ENCODE results near the gene AKAP1.

AKAP1 gene

DNA sequence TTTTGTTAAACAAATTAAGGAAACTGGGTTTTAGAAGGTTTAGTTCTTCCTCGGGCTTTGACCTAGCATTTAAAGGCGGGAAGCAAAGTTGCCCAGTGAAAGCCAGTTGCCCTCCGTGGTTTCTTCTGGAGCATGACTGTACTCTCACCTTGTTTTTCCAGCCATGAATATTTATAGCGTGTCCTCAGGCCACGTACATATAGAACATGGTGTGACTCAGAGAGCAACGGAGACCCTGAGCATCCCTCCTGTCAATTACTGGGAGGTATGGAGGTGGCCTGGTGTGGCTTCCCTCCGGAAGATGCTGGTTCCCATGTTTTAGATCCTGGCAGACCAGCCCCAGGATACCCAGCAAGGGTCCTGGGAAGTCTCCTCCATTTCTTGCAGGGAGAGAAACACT, 48.4 kb downstream of the AKAP1 start:
- DNase-seq (ENCODE audit: low read depth), result no peak

DNA sequence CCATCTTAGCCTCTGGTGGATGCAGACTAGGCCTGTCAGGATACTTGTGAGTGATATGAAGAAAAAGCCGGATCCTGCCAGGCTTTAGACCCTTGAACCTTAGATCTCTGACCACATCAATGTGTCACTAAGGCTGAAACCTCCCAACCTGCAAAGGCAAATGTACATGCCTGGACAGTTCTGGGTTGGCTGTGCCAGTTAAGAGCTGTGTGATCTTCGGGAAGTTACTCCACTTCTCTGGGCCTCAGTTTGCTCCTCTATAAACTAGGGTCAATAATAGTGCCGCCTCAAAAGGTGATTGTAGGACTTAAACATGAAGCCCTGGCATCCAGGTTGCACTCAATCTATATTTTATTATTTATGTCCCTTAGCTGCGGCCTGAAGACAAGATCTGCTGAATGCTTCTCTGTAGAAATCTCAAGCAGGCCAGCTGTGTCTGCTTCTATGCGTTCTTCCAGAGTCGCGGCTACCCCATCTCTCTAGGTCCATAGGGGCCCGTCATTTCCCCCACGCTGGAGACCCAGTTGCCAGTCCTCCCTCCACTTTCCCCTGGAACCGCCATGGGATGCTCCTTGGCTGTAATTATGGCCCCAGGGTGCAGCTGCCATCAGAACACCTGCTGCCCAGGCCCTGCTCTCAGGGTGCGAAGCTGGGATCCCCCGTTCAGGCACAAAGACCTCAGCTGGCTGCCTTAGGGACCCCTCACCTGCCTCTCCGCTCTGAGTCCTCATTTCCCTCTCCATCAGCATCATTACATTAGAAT, 50.2 kb downstream of the AKAP1 start:
- no peak for DNase-seq (ENCODE audit: low read depth)

- DNase-seq (ENCODE audit: low read depth), result no peak
Measured at GRCh38 chr17:57135789-57136291, 50.8 kb downstream of the AKAP1 start.

DNA sequence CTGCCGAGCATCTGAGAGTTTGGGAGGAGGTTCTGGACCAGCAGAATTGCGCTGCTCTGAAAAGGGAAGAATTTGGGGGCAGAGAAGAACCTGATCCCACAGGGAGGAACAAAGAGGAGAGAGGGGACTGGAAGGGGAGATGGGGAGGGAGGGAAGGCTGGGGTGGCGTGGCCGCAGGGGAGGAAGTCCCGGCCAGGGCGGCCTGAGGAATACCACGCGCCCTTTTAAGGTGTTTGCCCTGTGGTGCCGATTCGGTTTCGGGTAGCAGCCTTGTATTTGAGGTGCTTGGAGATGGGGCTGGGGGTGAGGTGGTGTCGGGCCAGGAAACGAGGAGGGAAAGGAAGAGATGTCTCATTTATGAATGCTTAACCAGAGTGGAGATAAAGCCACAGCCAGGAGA, 51.3 kb downstream of the AKAP1 start:
- no peak for DNase-seq (ENCODE audit: low read depth)

DNA sequence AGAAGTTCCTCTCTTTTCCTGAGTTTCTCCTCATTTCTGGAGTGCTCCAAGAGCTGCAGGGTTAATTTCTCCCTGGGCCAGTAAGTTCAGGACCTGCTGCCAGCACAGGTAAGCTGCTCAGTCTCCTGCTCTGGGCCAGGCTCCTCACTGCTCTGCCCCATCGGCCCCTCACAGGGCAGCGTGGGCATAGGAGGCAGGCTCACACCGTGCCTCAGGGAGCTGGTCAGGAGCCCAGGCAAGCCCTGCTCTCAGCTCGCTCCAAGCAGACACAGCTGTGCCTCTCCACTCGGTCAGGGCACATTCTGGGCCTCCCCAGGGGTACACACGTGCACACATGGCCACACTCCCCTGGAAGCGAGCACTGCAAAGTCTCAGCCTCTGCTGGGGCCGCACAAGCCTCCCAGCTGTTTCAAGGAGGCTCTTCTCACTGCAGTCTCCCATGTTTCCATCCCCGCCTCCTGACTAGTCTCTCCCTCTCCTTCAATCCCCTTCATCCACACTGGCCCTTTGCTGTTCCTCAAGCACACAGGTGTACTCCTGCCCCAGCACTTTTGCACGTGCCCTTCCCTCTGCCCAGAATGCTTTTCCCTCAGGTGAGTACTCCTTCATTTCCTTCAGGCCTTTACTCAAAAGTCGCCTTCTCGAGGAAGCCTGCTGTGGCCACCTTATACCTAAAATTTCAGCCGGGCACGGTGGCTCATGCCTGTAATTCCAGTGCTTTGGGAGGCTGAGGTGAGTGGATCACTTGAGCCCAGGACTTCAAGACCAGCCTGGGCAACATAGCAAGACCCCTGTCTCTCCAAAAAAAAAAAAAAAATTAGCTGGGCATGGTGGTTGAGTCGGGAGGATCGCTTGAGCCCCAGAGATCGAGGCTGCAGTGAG, 53.2 kb downstream of the AKAP1 start:
- DNase-seq (ENCODE audit: low read depth), result no peak

DNA sequence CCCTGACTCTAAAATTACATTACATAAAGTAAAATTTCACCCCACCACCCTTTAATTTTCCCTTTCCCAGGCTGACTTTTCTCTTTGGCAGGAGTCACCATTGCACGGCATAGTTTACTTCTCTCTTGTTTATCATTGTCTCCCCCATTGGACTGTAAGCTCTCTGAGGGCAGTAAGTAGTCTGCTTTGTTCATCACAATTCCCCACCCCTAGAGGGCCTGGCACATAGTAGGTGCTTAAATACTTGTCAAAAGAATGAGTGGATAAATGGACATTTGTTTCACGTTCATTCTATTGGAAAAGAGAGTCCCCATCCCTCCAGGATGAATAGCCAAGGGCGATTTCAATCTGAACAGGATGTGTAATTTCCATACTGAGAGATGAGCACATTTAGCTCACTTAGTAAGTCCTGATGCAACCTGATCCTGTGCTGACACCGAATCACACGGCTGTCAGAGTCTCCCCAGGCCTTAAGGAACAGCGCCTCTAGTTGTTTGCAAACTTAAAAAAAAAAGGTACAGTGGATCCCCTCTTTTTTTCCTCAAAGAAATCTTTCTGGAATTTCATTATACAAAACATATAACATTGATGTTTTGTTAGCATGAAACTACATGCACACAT, 54.0 kb downstream of the AKAP1 start:
- no peak for DNase-seq (ENCODE audit: low read depth)

GRCh38 chr17:57140316-57140715, 55.3 kb downstream of the AKAP1 start:
- no peak for DNase-seq (ENCODE audit: low read depth)

DNA sequence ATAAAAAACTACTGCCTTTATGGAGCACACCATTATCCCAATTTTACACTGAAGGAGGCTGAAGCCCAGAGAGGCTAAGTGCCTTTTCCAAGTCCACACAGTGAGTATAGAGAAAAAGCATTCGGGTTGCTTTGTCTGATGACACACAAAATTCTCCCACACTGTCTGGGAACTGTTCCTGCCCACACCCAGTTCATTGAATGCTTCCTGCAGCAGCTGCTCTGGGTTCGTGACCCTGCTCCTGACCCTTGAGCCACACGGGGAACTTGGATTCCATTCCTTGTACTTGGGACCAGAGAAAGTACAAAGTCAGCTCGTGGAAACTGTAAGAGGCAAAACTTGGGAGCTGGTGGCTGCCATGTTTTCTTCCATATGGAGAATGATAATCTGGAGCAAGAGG, 57.9 kb downstream of the AKAP1 start:
- DNase-seq (ENCODE audit: low read depth), result no peak

DNA sequence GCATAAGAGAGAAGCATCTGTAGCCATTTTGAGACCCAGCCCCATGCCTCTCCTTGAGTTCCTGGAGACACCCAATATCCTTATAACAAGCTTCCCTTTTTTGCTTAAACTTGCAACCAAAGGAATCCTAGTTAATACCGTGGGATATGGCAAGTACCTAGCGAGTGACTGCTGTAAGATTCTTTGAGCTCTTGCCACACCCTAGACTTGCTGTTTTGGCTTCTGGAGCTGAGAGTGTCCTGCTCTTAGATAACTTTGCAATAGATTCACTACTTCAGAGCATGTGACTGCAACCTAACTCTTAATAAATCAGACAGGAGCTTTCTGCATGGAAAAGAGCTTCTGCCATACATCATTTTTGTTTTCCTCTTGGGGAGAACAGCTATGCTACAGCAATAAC, 58.3 kb downstream of the AKAP1 start:
- DNase-seq (ENCODE audit: low read depth), result no peak

GRCh38 chr17:57143919-57144318, 58.9 kb downstream of the AKAP1 start:
- DNase-seq (ENCODE audit: low read depth), result no peak

DNA sequence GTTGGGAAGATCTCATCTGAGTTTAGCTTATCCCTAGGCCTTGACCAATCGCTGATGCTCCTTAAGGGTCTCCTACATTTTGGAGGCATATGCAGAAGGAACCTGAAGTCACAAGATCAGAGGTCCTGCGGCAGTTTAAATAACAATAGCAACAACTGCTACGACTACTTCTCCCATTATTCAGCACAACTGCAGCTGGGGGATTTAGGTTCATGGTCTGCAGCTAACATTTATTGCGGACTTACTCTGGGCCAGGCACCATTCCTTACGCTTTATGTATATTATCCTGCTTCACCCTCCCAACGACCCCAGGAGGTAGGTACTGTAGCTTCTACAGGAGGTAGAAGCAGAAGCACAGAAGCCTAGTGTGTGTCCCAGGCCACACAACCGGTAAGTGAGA, 59.5 kb downstream of the AKAP1 start:
- DNase-seq (ENCODE audit: low read depth), result no peak

DNA sequence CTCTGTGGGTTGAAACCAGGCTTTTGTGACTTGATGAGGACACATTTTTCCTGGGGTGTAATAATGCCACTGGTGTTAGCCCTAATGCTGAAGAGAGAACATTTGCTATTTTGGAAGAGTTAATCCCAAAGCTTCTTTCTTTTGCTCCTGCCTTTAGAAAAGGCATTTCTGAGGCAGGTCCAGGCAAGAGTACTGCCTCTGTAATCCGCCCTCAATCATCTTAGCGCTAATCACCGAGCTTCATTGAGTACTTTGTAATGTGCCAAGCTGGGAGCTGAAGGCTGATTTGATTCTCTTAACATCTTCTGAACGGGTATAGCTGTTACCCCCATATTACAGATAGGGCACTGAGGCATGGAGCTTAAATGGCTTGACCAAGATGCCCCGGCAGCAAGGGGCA, 60.3 kb downstream of the AKAP1 start:
- no peak for DNase-seq (ENCODE audit: low read depth)

DNA sequence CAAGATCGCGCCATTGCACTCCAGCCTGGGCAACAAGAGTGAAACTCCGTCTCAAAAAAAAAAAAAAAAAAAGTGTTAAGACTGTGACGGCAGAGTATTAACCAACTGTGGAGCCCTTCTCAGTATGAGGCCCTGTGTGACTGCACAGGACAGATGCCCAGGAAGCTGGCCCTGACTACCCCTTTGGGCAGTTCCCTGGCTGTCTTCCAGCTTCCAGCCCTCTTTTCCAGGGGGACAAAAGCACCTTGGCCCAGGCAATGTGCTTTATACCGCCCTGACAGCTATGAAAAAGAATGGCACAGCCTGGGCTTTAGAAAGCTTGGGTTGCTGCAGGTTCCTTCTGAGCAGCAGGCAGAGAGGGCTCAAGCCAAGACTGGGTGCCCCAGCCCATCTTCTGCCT, 61.2 kb downstream of the AKAP1 start:
- DNase-seq (ENCODE audit: low read depth), result no peak

GRCh38 chr17:57151798-57152197, 66.8 kb downstream of the AKAP1 start:
- DNase-seq (ENCODE audit: low read depth), result no peak

- DNase-seq (ENCODE audit: low read depth), result no peak
Measured at GRCh38 chr17:57152967-57153528, 68.0 kb downstream of the AKAP1 start.

DNA sequence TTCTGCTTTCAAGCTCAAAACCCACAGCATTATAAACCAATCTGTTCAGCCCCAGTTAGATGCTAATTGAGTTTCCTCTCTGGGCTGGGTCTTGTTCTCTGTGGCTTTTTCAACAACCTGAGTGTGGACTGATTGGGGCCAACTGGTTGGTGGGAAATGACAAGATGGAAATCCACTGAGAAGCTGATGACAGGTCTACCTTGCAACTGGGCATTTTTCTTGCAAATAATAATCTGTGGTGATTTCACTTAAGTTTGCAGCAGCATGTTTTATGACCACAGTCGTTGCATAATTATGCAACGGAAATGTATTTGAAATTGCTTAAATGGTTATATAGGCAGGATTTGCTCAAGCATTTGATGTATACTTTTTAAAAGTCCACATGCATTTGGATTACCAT, 69.9 kb downstream of the AKAP1 start:
- DNase-seq (ENCODE audit: low read depth), result no peak

GRCh38 chr17:57158325-57158724, 73.3 kb downstream of the AKAP1 start:
- no peak for DNase-seq (ENCODE audit: low read depth)

- no peak for DNase-seq (ENCODE audit: low read depth)
Measured at GRCh38 chr17:57158795-57159194, 73.7 kb downstream of the AKAP1 start.

GRCh38 chr17:57160624-57161023, 75.6 kb downstream of the AKAP1 start:
- no peak for DNase-seq (ENCODE audit: low read depth)

DNA sequence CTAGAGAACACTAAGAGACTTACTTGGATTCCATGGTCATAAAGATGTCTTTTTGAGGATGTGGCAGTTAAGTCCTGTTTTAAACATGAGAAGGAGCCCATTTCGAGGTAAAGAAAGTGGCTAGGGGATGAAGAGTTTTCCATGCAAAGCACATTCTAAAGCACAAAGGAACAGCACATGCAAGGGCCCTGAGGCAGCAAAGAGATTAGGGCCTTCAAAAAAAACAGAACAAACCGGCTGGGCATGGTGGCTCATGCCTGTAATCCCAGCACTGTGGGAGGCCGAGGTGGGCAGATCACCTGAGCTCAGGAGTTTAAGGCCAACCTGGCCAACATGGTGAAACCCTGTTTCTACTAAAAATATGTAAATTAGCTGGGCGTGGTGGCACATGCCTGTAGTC, 79.8 kb downstream of the AKAP1 start:
- no peak for DNase-seq (ENCODE audit: low read depth)

DNA sequence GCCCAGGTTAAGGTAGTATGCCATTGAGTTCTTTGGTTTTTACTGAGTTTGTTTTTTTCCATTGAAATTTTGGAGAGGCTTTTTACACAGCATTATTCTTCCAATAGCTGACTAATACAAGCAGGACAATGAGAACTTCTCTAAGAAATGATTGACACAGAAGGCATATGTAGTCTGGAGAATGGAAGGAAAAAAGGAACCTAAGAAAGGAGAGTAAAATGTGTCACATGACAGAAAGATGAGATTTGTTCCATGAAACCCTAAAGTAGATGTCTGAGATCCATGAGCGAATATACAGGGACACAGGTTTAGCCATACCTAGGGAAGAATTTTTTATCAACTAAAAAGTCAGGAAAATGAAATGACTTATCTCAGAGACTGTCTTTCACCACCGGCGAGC, 80.7 kb downstream of the AKAP1 start:
- DNase-seq (ENCODE audit: low read depth), result no peak

GRCh38 chr17:57166803-57167202, 81.8 kb downstream of the AKAP1 start:
- no peak for DNase-seq (ENCODE audit: low read depth)

- DNase-seq (ENCODE audit: low read depth), result no peak
Measured at GRCh38 chr17:57168695-57169094, 83.6 kb downstream of the AKAP1 start.
